HCT116 (cell line): ENCODE data around the gene CAPZB.

ENCODE experiments used
- SP1 ChIP-seq: IDR thresholded peaks from 2 replicates; pipeline ENCODE4 v1.6.1; 2012; ENCODE audit warnings: low read depth
- TF ChIP-seq, protein P1 (sequence below): IDR thresholded peaks from 2 replicates; pipeline ENCODE4 v1.6.1; 2012

DNA sequence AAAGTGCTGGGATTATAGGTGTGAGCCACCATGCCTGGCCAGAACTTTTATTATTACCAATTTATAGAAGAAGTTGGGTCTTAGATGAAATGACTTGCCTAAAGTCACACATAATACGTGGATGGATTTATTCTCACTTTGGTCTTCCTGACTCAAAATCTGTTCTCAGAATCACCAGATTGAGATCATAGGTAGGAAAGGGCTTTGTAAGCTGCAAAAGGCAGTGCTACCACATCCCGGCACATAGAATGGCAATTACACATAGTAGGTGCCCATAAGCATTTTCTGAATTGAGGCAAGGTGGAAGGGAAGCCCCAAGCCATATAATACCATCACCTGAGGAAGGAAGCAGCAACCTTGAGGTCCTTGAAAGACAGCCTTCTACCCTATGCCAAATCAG is 8.2 kb upstream of the CAPZB start:
- TF ChIP-seq SP1 = no peak
- TF ChIP-seq, protein P1, sequence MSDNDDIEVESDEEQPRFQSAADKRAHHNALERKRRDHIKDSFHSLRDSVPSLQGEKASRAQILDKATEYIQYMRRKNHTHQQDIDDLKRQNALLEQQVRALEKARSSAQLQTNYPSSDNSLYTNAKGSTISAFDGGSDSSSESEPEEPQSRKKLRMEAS = no peak
